ENCODE data around the gene SLFN14. TPM values are rescaled to one million over a fixed set of nuclear protein-coding genes. Genes with fewer than 3 reads are reported as not detected.
"Not testable (repeated sequence)": the region's sequence is repeated elsewhere in the genome, so short reads cannot be mapped to it uniquely, and the experiment has no call there.

SLFN14 gene
- total RNA-seq, 5 donors from 2014 or later (not counting 1 experiment from before 2014, with no cell fraction given), result not detected

GRCh38 chr17:35568561-35568960 lies 7.9 kb upstream of the SLFN14 start:
- H3K27ac Mint-ChIP-seq, result peak overlapping the region; percentile 83 to 95
- no peaks in the 10 kb centered on the region for H3K36me3 Mint-ChIP-seq
- Histone ChIP-seq H3K9me3 (no peaks in the 10 kb centered on the region), H3K4me3 (ENCODE audit: control insufficient read depth in 1 of 2, extremely low read depth in 1 of 2, low read length in 1 of 2) (peak overlapping the region; percentile 62 to 96), H3K27me3 (replicated peaks in 1 of 2; ENCODE audit: control insufficient read depth in 2 of 2, extremely low read depth in 1 of 2, insufficient read depth in 2 of 2, low read length in 1 of 2) (no peaks in the 10 kb centered on the region), H3K4me1 (ENCODE audit: control insufficient read depth in 1 of 2, extremely low read depth in 1 of 2, insufficient read depth in 2 of 2, low read length in 2 of 2) (peaks cover 3 to 28% of the 10 kb centered on the region in 2 experiments), H3K36me3 (ENCODE audit: control insufficient read depth in 2 of 2, extremely low read depth in 1 of 2, insufficient read depth in 1 of 2, low read length in 1 of 2) (no peaks in the 10 kb centered on the region), H3K27ac (ENCODE audit: low read length) (peak overlapping the region; percentile 78)
- 7% methylated on average over 5 of the region's 15 CpGs for WGBS (ENCODE audit: insufficient coverage)
- ChIA-PET CTCF (interaction anchor here (0.5 to 1.0 kb wide), 3 partner anchors 10 to 34 kb away, joined by 3 to 9 read pairs (median 4); partner anchors contain the start of gene PEX12 (in 1 of the 2)), POLR2A (interaction anchor here (0.5 to 1.9 kb wide), 4 partner anchors 10 to 33 kb away, joined by 3 to 8 read pairs (median 4); partner anchors contain the start of genes PEX12 (in 2 of the 2) and AP2B1 (in 1 of the 2))
- ATAC-seq (replicated peaks in 1 of 4), result peak; percentile 20 to 35 (median 24)
- no peaks in the 10 kb centered on the region for H3K9me3 Mint-ChIP-seq
- peak overlapping the region; percentile 95 to 97 (median 96) for H3K4me3 Mint-ChIP-seq
- peak in 14 of 35 experiments; percentile 5 to 44 (median 14) for DNase-seq
- peaks cover 34 to 43% (median 36%) of the 10 kb centered on the region in 3 donors for H3K4me1 Mint-ChIP-seq
- no peaks in the 10 kb centered on the region for H3K27me3 Mint-ChIP-seq

- H3K4me1 ChIP-seq (ENCODE audit: control insufficient read depth in 1 of 2, extremely low read depth in 1 of 2, insufficient read depth in 2 of 2, low read length in 2 of 2), result peaks cover 3 to 28% of the 10 kb centered on the region in 2 experiments
- no peaks in the 10 kb centered on the region for H3K36me3 ChIP-seq (ENCODE audit: control insufficient read depth in 2 of 2, extremely low read depth in 1 of 2, insufficient read depth in 1 of 2, low read length in 1 of 2)
- POLR2A ChIA-PET, result interaction anchor here (0.6 to 1.9 kb wide), 3 partner anchors 12 to 84 kb away, joined by 5 to 9 read pairs (median 8); partner anchors contain the start of gene PEX12 (in 1 of the 2)
- WGBS (ENCODE audit: insufficient coverage), result 97% methylated on average over 6 of the region's 11 CpGs
- Mint-ChIP-seq H3K27ac (peak overlapping the region; percentile 21 to 39), H3K36me3 (no peaks in the 10 kb centered on the region), H3K4me1 (peaks cover 34 to 43% (median 36%) of the 10 kb centered on the region in 3 donors), H3K9me3 (no peaks in the 10 kb centered on the region), H3K27me3 (peaks cover 0 to 2% of the 10 kb centered on the region in 2 donors), H3K4me3 (peak overlapping the region; percentile 95 to 97 (median 96))
- DNase-seq (no peak), ATAC-seq (replicated peaks in 1 of 4) (no peak)
- peak overlapping the region in 1 of 2 donors; percentile 96 for H3K4me3 ChIP-seq (ENCODE audit: control insufficient read depth in 1 of 2, extremely low read depth in 1 of 2, low read length in 1 of 2)
- H3K9me3 ChIP-seq, result no peaks in the 10 kb centered on the region
- peaks cover 0 to 6% of the 10 kb centered on the region in 2 experiments for H3K27me3 ChIP-seq (replicated peaks in 1 of 2; ENCODE audit: control insufficient read depth in 2 of 2, extremely low read depth in 1 of 2, insufficient read depth in 2 of 2, low read length in 1 of 2)
- CTCF ChIA-PET, result interaction anchor here in 1 of 2 donors (0.9 kb wide), 1 partner anchor 24 kb away, joined by 3 read pairs; no protein-coding TSS in a partner anchor
- H3K27ac ChIP-seq (ENCODE audit: low read length), result no peak overlapping the region
Measured at GRCh38 chr17:35566968-35567367, 6.3 kb upstream of the SLFN14 start.

GRCh38 chr17:35563181-35563580 lies 2.6 kb upstream of the SLFN14 start:
- not testable (repeated sequence) for H3K9me3 Mint-ChIP-seq; ATAC-seq (replicated peaks in 1 of 4); H3K27me3 Mint-ChIP-seq; H3K4me3 Mint-ChIP-seq; H3K4me1 ChIP-seq (ENCODE audit: control insufficient read depth in 1 of 2, extremely low read depth in 1 of 2, insufficient read depth in 2 of 2, low read length in 2 of 2); DNase-seq; H3K36me3 ChIP-seq (ENCODE audit: control insufficient read depth in 2 of 2, extremely low read depth in 1 of 2, insufficient read depth in 1 of 2, low read length in 1 of 2); H3K4me3 ChIP-seq (ENCODE audit: control insufficient read depth in 1 of 2, extremely low read depth in 1 of 2, low read length in 1 of 2); H3K9me3 ChIP-seq; H3K27ac Mint-ChIP-seq; H3K27ac ChIP-seq (ENCODE audit: low read length); H3K36me3 Mint-ChIP-seq
- CTCF ChIA-PET, result interaction anchor here in 1 of 2 donors (0.6 kb wide), 1 partner anchor 179 kb away, joined by 4 read pairs; no protein-coding TSS in a partner anchor
- 93% methylated on average over 9 of the region's 16 CpGs for WGBS (ENCODE audit: insufficient coverage)
- H3K4me1 Mint-ChIP-seq, result peaks cover 8 to 14% (median 10%) of the 10 kb centered on the region in 3 donors
- POLR2A ChIA-PET, result interaction anchor here (0.6 to 0.7 kb wide), 3 partner anchors 15 to 80 kb away, joined by 3 to 9 read pairs (median 5); partner anchors contain the start of gene PEX12 (in 1 of the 2)
- H3K27me3 ChIP-seq (replicated peaks in 1 of 2; ENCODE audit: control insufficient read depth in 2 of 2, extremely low read depth in 1 of 2, insufficient read depth in 2 of 2, low read length in 1 of 2), result peaks cover 0 to 15% of the 10 kb centered on the region in 2 experiments

- H3K27me3 Mint-ChIP-seq, result peaks cover 0 to 9% of the 10 kb centered on the region in 2 donors
- H3K9me3 Mint-ChIP-seq, result no peaks in the 10 kb centered on the region
- Histone ChIP-seq H3K27me3 (replicated peaks in 1 of 2; ENCODE audit: control insufficient read depth in 2 of 2, extremely low read depth in 1 of 2, insufficient read depth in 2 of 2, low read length in 1 of 2) (peaks cover 0 to 15% of the 10 kb centered on the region in 2 experiments), H3K9me3 (no peaks in the 10 kb centered on the region), H3K4me3 (ENCODE audit: control insufficient read depth in 1 of 2, extremely low read depth in 1 of 2, low read length in 1 of 2) (no peak overlapping the region), H3K27ac (ENCODE audit: low read length) (no peak overlapping the region), H3K36me3 (ENCODE audit: control insufficient read depth in 2 of 2, extremely low read depth in 1 of 2, insufficient read depth in 1 of 2, low read length in 1 of 2) (no peaks in the 10 kb centered on the region), H3K4me1 (ENCODE audit: control insufficient read depth in 1 of 2, extremely low read depth in 1 of 2, insufficient read depth in 2 of 2, low read length in 2 of 2) (no peaks in the 10 kb centered on the region)
- DNase-seq, result no peak
- H3K27ac Mint-ChIP-seq, result no peak overlapping the region
- no CpG with 5 or more reads among the region's 2 CpGs for WGBS (ENCODE audit: insufficient coverage)
- H3K4me3 Mint-ChIP-seq, result no peak overlapping the region
- ChIA-PET POLR2A (interaction anchor here in 1 of 2 donors (0.5 kb wide), 1 partner anchor 219 kb away, joined by 3 read pairs; no protein-coding TSS in a partner anchor), CTCF (no interaction called here)
- no peaks in the 10 kb centered on the region for H3K36me3 Mint-ChIP-seq
- ATAC-seq (replicated peaks in 1 of 4), result no peak
- no peaks in the 10 kb centered on the region for H3K4me1 Mint-ChIP-seq
Measured at GRCh38 chr17:35559495-35560210, 966 bp downstream of the SLFN14 start.

- Mint-ChIP-seq H3K27ac (no peak overlapping the region), H3K4me3 (no peak overlapping the region), H3K36me3 (no peaks in the 10 kb centered on the region), H3K27me3 (peaks cover 0 to 9% of the 10 kb centered on the region in 2 donors), H3K9me3 (no peaks in the 10 kb centered on the region), H3K4me1 (no peaks in the 10 kb centered on the region)
- Histone ChIP-seq H3K27me3 (replicated peaks in 1 of 2; ENCODE audit: control insufficient read depth in 2 of 2, extremely low read depth in 1 of 2, insufficient read depth in 2 of 2, low read length in 1 of 2) (peaks cover 0 to 10% of the 10 kb centered on the region in 2 experiments), H3K4me1 (ENCODE audit: control insufficient read depth in 1 of 2, extremely low read depth in 1 of 2, insufficient read depth in 2 of 2, low read length in 2 of 2) (no peaks in the 10 kb centered on the region), H3K27ac (ENCODE audit: low read length) (no peak overlapping the region), H3K4me3 (ENCODE audit: control insufficient read depth in 1 of 2, extremely low read depth in 1 of 2, low read length in 1 of 2) (no peak overlapping the region), H3K9me3 (no peaks in the 10 kb centered on the region), H3K36me3 (ENCODE audit: control insufficient read depth in 2 of 2, extremely low read depth in 1 of 2, insufficient read depth in 1 of 2, low read length in 1 of 2) (no peaks in the 10 kb centered on the region)
- POLR2A ChIA-PET, result no interaction called here
- whole genome bisulfite sequencing (ENCODE audit: insufficient coverage), result no CpG with 5 or more reads among the region's 3 CpGs
- DNase-seq (no peak), ATAC-seq (replicated peaks in 1 of 4) (no peak)
- CTCF ChIA-PET, result no interaction called here
Measured at GRCh38 chr17:35557353-35557752, 3.3 kb downstream of the SLFN14 start.

- no peak overlapping the region for H3K4me3 ChIP-seq (ENCODE audit: control insufficient read depth in 1 of 2, extremely low read depth in 1 of 2, low read length in 1 of 2)
- H3K9me3 ChIP-seq, result no peaks in the 10 kb centered on the region
- H3K27ac Mint-ChIP-seq, result no peak overlapping the region
- H3K36me3 Mint-ChIP-seq, result peaks cover 2% of the 10 kb centered on the region
- peaks cover 0 to 6% of the 10 kb centered on the region in 2 experiments for H3K27me3 ChIP-seq (replicated peaks in 1 of 2; ENCODE audit: control insufficient read depth in 2 of 2, extremely low read depth in 1 of 2, insufficient read depth in 2 of 2, low read length in 1 of 2)
- no peaks in the 10 kb centered on the region for H3K9me3 Mint-ChIP-seq
- ChIA-PET CTCF (interaction anchor here in 1 of 2 donors (0.5 kb wide), 1 partner anchor 41 kb away, joined by 3 read pairs; no protein-coding TSS in a partner anchor), POLR2A (no interaction called here)
- ATAC-seq (replicated peaks in 1 of 4), result no peak
- no peaks in the 10 kb centered on the region for H3K4me1 Mint-ChIP-seq
- no peaks in the 10 kb centered on the region for H3K4me1 ChIP-seq (ENCODE audit: control insufficient read depth in 1 of 2, extremely low read depth in 1 of 2, insufficient read depth in 2 of 2, low read length in 2 of 2)
- no peaks in the 10 kb centered on the region for H3K36me3 ChIP-seq (ENCODE audit: control insufficient read depth in 2 of 2, extremely low read depth in 1 of 2, insufficient read depth in 1 of 2, low read length in 1 of 2)
- 93% methylated on average over 3 of the region's 5 CpGs for WGBS (ENCODE audit: insufficient coverage)
- DNase-seq, result peak in 1 of 35 experiments; percentile 30
- no peak overlapping the region for H3K4me3 Mint-ChIP-seq
- peaks cover 0 to 7% of the 10 kb centered on the region in 2 donors for H3K27me3 Mint-ChIP-seq
- no peak overlapping the region for H3K27ac ChIP-seq (ENCODE audit: low read length)
Measured at GRCh38 chr17:35555691-35556090, 4.9 kb downstream of the SLFN14 start.
